NK-92 (cell line): ENCODE measurements around the gene CR2.
"Not testable (repeated sequence)": the region's sequence is repeated elsewhere in the genome, so short reads cannot be mapped to it uniquely, and the experiment has no call there.

Experiments used
- DNase-seq: peaks from one replicate; lab custom pipeline; 2025; ENCODE audit not compliant: unreplicated experiment; lab: John Stamatoyannopoulos, UW

The CR2 gene

DNA sequence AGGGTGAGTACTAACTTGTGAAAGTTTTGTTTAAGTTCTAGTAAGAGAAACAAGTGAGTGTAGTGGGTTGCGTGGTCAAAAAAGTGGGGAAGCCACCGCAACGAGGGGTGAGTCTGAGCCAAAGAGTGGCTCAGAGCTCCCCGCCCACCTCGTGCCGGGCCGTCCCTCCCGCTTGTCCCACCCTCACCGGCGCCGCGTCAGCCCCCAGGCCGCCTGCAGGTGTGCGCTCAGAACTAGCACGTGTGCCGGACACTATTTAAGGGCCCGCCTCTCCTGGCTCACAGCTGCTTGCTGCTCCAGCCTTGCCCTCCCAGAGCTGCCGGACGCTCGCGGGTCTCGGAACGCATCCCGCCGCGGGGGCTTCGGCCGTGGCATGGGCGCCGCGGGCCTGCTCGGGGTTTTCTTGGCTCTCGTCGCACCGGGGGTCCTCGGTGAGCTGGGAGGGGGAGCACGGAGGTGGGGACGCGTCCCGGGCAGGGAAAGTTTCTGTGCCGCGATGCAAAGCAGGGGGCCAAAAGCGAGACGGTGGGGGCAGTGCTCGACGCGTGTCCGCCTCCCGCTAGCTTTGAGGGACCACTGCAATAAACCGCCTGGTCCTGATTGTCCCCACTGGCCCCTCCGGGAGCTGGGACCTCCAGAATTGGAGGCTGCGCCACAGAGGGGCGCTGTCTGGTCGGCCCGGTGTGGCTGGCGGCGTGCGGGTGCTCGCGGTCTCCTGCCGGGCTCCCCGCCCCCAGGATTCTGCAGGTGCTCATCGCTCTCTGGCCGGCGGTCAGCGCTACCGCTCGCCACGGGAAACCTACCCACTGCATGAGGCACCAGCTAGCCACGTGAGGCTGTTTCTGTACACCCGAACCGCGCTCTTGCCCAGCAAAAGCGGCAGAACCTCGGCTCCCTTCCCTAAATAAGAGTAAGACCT lies at the start of gene CR2:
CR2 (plus strand) TSS at position 283 of the 919 bp plus-strand sequence; CDS start at position 374, 91 bp downstream.
- no peak for DNase-seq

DNA sequence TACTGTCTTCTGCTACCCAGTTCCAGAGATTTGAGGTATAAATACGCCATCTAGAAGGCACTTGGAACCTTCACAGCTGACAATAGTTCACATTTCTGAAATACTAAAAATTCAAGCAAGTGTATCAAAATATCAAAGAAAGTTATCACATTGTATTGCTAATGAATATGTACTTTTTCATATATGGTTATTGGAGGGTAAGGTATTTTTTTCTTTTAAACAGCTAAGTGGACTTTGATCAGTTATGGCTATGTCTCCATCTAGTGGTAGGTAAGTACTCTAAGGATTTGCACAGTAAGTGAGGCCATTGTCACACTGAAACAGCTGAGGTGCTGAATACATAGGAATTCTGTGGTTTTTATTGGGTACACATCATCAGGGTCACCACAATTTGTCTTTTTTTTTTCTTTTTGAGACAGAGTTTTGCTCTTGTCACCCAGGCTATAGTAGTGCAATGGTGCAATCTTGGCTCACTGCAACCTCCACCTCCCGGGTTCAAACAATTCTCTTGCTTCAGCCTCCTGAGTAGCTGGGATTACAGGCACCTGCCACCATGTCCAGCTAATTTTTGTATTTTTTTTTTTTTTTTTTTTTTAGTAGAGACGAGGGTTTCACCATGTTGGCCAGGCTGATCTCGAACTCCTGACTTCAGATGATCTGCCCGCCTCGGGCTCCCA lies 49.1 kb upstream of the CR2 start:
- DNase-seq: no peak

DNA sequence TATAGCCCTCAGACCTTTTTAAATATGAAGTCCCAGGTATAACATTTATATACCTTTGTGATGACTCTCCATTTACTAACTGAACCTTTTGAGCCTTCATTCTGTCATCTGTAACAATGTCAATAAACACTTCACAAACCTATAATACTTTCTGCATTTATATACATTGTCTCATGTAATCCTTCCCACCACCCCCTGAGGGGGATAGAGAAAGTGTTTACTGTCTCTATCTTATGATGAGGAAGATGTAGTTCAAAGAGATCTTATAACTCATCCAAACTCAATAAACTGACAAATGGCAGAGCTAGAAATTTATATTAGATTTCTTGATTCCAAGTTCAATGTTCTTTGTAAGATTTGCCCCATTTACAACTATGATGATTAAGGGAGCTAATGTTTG lies 48.3 kb upstream of the CR2 start:
- no peak for DNase-seq

DNA sequence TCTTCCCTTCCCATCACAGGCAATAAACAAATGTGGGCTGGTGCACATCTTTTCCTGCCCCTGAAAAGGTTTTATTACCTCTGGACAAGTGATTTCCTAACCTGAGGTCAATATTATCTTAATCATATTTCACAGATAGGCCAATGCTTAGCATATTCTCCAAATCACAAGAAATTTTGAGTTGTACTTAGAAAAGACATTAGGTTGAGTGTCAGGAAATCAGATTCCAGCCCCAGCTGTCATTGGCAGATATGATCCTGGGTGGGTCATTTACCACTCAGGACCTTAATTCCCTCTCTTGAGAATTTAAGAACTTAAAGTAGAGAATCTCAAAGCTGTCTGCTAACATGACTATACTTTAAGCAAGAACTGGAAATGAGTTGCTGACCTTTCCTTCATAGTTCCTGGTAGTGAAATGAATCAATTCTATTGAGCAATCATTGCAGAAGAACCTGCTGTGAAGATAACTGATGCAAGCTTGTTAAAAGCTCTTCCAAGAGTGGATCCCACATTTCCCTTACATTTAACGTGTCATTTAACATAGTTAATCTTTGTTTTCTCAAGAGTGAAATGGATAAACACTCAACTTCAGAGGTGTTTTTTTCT lies 46.4 kb upstream of the CR2 start:
- no peak for DNase-seq

DNA sequence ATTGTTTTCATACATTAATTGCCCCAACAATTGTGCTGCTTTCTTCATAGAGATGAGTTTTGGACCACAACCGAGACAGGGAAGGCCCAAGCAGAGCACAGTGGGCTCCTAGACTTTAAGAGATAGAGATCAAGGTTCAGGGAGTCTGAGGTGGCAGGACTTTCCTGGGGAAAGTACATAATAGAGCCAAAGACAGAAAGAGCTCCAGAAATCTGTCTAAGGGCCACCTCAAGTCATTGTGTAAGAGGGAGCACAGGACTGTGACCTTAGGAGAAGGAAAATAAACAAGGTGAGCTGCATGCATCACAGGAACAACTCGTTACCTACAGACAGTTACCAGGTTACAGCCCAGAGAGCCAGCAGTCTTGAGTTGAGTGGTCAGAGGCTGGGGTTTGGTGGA lies 41.3 kb upstream of the CR2 start:
- no peak for DNase-seq

DNA sequence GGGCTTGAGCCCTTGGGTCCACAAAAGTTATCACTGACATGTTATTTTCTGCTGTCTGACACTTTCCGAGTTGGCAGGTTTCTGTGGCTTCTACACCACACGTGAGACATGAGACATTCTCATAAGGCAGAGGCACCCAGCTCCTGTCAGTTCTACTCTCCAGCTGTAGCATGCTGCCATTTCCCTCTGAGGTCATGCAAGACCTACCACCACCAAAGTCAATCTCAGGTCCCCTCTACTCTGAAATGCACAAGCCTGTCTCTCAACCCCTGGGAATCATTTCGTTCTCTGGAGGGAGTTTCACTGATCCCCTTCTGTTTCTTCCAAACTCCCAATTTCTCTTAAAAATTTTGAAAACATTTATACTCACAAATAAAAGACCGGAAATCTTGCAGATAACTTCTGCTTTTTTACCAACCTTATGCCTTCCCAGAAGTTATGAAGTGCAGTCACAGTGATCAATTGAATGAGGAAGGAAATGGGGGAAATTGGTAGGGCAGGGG lies 39.5 kb upstream of the CR2 start:
- DNase-seq: no peak

DNA sequence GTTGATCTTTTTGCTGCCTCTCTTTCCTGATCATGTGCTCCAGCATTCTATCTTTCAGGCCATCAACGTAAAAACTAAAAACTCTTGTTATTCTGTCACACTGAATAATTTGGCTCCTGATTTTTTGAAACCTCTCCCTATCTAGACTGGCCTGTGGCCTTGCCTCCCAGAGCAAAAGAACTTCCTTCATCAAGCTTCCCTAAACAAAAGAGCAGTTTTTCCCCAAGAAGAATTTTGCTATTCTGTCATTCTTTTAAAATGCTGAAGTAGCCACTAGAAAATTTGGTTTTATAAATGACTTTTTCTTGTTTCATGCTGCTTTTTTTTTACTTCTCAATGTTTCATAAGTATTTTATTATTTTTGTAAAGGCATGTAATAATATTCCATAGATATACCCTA lies 37.1 kb upstream of the CR2 start:
- DNase-seq: no peak

DNA sequence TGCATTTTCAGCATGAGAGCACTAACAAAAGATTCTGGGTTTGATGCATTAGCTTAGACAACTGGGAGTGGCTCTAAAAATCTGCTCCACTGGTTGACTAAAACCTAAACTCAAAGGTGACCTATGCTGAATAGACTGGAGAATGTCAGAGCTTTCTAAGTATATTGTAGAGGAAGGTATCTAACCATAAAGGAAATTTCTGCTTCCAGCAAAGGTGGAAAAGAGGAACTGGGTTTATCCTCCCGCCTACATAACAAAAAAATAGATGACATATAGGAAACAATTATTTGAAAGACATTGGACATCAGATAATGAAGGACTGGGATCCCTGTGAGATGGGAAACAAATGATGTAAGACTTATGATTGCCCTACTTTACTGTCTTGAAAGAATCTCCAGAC lies 35.8 kb upstream of the CR2 start:
- DNase-seq: no peak

DNA sequence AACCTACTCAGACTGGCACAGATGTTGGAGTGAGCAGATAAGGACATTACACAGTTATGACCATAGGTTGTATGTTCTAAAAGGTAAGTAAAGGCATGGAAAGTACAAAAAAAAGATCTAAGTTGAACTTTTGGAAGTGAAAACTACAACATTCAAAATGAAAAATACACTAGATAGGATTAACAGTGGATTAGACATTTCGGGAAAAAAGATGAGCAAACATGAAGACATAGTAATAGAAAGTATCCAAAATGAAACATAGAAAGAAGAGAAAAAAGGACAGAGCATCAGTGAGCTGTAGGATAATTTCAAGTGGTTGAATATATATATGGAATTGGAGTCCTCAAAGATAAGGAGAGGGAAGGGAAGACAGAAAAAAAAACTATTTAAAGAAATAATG lies 34.0 kb upstream of the CR2 start:
- no peak for DNase-seq

DNA sequence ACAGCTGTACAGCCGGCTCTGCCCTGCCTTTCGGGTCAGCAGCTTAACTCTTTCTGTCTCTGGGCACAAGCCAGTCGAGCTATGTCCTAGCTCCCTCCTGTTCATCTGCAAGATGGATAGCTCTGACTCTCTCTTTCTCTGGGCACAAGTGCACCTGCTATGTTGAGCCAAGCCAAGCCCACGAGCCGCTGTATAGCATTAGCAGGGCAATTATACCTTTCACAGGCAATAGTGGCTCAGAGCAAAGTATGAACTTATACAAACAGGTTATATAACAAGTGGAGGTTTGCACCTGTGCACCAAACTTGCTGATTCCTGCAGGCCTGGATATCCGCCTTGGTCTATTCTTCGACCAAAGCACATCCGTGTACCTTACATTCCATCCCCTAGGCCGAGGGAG lies 33.0 kb upstream of the CR2 start:
- no peak for DNase-seq

DNA sequence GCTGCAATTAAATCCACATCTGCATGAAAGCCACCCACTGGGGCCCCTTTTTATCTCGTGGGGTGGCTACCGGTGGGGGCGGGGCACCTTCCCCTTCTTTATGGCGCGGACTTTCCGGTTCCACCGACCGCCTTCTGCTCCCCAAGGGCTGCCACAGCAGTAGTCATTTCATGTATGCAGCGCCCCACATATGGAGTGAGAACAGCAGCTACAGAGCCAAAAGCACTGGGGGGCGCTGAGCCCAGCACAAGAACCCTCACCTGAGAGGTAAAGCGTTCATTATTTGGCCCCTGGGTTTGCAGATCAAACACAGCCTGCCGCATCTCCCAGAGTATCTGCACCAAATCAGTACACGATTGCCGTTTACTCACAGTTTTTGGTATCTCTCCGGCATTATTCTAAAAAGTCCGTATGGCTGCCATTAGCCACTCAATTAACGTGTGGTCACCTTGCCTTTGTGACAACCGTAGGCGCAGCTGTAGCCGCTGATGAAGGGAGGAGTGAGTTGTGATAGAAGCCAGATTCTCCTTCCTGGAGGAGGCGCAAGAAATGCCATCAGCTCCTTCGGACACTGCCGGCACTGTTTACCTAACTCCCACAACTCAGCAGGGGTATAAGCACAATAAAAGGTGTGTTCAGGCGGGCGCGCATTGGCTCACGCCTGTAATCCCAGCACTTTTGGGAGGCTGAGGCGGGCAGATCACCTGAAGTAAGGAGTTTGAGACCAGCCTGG lies 30.4 kb upstream of the CR2 start:
- DNase-seq: no peak

DNA sequence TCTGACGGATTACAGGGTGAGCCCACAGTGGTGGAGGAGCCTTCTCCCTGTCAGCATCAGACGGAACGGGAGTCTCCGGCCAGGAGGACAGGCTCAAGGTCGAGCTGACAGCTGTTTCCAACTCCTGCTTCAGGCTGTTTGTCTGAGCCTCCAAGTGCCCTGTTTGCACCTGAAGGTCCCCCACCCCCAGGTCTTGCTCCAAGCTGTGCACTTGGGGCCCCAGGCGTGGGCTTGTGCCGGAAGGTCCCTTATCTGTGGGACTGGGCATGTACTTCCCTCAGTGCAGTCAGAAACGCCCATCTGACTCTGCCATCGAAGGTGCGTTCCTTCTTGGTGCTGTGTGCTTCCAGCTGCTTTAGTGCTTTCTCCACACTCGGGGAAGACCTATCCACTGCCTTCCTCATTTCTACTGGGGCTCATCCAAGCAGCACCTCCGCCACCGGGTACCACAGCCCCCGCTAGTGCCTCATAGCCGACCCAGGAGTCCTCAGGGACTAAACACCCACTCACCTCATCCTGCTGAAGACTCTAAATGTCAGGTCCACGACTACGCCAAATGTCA lies 29.5 kb upstream of the CR2 start:
- no peak for DNase-seq

DNA sequence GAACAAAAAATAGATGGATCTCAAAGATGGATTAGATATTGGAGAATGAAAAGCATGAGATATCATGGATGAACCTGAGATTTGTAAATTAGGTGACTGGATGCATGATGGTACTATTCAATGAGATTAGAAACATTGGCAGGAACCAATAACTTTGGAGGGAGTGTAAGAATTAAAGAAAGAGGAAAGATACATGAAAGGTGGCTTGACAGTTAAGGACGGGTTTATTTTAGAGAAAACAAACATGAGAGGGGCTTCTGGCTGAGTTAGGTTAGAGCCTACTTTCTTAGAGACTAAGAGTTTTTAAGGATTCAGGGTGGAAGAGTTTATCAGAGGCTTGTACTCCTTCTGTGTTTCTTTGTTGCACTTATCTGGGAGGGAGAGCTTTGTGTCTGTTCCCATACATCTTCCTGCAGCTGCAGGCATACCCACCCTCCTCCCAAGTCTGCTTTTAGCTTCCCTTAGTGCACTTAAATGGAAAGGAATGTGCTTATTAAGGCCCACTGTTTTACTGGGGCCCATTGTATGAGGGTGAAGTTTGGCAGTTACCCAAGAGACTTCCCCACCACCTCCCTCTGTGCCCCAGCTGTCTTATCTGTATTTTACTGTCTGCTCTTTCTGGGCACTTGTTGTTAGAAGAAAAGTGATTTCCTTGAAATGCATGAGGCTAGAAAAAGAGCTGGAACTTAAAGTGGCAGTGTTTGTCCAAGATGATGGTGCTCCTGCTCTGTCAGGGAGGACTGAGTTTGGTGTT lies 26.1 kb upstream of the CR2 start:
- no peak for DNase-seq

DNA sequence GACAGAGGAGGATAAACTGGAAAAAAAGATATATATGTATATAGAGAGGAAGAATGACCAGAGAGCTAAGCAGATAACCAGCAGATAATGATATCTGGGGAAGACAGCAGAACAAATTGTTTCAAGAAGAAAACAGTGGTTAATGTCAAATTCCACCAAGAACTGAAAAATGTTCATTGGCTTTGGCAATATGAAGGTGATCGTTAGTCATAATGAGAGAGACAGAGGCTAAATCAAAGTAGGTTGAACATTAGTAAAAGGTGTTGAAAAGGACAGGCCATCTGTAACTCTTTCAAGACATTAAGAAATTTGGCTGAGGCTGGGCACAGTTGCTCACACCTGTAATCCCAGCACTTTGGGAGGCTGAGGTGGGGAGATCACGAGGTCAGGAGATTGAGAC lies 25.3 kb upstream of the CR2 start:
- DNase-seq: no peak

DNA sequence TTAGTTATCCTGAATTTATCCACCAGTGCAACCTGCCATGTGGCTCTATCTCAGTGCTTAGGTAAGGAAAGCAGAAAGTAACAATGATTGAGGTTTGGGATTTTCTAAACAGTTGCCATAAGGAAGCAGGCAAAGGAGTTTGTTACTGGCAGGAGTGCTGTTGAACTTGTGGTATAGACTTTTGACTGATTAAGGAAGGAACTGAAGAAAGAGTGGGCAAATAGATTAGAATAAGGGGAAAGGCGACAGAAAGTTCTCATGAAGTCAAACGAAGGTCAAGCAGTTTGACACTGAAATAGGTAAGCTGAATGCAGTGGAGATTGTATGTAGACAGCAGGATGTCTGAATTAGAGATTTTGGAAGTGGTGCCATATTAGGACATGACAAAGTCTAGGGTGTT lies 24.2 kb upstream of the CR2 start:
- no peak for DNase-seq

DNA sequence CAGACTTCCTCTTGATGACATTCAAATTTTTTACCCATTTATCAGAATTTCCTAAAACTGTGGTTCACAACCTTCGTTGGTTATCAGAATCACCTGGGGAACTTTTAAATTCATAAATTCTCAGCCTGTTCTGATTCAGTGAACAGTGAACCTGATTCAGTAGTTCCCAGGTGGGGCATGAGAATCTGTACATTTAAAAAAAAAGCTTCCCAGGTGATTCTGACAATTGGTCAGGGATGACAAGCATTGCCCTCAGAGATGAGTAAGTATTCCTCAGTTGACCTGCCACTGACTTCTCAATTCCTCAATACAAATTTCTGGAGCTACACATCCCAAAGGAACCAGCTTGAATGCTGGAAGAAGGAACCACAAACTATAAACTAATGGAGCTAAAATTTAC lies 23.5 kb upstream of the CR2 start:
- DNase-seq: no peak

DNA sequence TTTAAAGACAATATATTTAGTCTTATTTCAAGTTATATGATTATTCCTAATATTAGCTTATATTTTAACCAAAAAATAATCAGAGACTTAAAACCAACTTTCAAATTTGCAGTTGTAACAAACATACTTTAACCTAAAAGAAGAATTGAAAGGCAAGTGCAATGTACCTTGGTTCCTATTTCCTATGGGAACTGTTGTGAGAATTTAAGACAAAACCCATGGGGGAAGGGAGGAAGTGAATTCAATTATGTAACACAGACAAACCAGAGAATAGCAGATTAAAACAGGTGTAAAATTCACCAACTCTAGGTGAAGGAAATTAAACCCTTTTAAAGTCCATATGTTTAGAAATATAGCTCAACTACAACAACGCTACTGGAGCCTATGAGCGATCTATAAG lies 22.6 kb upstream of the CR2 start:
- no peak for DNase-seq

DNA sequence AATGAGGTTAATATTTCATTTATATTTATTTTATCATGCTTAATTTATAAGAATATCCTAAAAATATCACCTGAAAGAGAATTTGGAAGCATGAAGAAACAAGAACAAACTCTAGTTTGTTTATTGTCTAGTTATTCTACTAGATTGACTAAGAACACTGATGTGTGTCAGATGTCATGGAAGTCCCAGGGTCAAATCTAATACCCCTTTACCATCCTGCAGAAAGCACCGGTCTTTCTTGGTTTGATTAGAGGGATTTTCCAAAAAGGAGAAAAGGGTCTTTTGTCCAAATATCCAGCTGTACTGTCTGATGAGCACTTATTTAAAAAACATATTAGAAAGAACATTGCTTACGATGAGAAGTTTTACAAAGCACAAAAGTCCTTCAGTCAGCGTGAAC lies 20.7 kb upstream of the CR2 start:
- no peak for DNase-seq

DNA sequence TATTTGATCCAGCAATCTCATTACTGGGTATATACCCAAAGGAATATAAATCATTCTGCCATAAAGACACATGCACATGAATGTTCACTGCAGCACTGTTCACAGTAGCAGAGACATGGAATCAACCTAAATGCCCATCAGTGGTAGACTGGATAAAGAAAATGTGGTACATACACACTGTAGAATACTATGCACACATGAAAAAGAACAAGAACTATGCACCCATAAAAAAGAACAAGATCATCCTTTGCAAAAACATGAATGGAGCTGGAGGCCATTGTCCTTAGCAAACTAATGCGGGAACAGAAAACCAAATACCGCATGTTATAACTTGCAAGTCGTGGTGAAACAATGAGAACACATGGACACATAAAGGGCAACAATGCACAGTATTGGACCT lies 17.4 kb upstream of the CR2 start:
- DNase-seq: not testable (repeated sequence)

DNA sequence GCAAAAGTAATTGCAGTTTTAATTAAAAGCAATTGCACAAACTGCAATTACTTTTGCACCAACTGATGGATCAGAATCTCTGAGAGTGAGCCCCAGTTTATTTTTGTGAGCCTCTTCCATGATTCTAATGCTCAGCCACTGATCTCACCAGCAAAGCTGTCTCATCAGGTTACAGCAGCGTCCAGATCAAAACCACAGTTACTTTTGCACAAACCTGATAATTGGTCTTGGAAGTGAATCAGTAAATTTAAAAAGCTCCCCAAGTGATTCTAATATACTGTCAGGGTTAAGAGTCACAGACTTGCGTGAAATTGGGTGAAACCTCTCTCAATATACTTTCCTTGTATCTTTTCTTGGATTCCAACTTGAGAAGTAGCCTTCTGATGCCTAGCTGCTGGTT lies 13.5 kb upstream of the CR2 start:
- DNase-seq: no peak
